Ramos (cell line): ENCODE data around the gene SLF2.

ENCODE experiments used
- in situ Hi-C: fragments of 300-500 bp; cut with MboI; formaldehyde crosslinking; loops from one replicate; pipeline ENCODE4 v1.14.3; 2022; ENCODE audit warnings: low sequenced_read_pairs; ENCODE audit not compliant: unreplicated experiment

The SLF2 gene

GRCh38 chr10:100939763-100940344 lies 27.1 kb downstream of the SLF2 start:
- in situ Hi-C loops, result no loop called here

DNA sequence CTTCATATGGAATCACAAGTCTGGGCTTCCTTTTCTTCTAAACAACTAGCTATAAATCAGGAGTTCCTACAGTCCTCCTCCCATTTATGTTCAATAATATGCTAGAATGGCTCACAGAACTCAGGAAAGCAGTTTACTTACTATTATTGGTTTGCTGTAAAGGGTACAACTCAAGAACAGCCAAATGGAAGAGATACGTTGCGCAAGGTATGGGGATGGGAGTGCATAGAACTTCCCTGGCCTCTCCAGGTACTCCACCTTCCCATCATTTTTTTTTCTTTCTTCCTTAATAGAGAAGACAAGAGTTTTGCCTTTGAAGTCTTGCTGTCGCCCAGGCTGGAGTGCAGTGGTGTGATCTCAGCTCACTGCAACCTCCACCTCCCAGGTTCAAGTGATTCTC lies 29.5 kb downstream of the SLF2 start:
- in situ Hi-C loops, result no loop called here

DNA sequence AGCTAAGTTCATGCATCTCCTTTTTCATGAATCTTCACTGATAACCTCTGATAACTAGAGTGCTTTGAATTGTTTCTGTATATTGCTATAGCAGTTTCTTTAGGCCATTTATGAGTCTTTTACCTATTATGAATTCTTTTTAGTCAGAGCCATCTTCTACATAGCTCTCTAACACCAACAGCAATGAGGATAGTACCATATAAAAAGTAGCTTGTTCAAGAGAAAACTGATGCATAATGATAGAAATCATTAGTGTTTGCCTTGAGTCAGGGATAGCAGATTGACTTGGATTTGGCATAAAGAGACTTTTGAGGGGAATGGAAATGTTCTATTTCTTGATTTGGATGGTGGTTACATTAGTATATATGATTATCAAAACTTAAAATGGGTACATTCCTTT lies 30.7 kb downstream of the SLF2 start:
- in situ Hi-C loops, result no loop called here

DNA sequence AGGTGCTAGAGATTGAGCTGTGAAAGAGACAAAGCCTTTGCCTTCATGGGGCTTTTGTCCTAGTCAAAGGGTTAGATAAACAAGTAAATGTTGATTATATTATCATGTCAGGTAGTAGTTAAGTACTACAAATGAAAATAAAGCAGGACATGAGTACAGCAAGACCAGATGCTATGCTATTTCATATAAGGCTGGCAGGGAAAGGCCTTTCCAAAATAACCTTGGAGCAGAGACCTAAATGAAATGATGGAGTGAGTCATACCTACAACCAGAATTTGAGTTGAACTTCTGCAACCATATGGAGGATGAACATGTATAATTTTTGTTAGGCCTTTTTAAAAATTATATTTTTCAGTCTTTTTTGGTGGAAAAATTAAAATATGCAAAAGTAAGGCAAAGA lies 33.0 kb downstream of the SLF2 start:
- in situ Hi-C loops, result no loop called here

GRCh38 chr10:100948916-100949315 lies 36.2 kb downstream of the SLF2 start:
- in situ Hi-C loops, result no loop called here

DNA sequence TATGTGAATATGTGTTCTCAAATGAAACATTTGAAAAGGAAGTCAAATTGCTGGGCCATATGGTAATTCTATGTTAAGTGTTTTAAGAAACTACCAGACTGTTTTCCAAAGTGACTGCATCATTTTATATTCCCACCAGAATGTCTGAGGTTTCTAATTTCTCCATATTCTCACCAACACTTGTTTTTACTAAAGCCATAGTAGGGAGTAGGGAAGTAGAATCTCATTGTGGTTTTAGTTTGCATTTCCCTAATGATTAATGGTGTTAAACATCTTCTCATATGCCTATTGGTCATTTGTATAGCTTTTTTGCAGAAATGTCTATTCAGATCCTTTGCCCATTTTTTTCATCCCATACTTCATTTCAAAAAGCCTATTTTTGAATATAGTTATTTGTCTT lies 47.5 kb downstream of the SLF2 start:
- in situ Hi-C loops, result no loop called here

GRCh38 chr10:100962351-100963080 lies 49.8 kb downstream of the SLF2 start:
- in situ Hi-C loops, result no loop called here

DNA sequence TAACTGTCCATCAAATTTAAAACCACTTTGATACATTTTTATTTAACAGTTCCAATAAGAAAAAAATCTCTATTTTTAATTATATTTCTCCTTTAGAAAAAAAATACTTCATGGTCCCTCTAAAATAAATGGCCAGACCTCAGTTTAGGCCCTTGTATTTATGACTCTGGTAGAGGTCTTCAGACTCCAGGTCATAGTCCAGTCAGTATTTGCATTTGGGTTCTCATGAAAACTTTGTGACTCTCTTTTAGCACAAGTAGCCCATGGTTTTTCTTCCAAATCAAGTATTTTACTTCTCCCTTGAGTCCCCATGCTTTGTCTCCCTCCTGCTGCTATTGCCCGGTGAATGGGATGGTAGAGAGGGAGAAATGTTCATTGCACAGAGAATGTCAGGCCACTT lies 51.1 kb downstream of the SLF2 start:
- in situ Hi-C loops, result no loop called here

GRCh38 chr10:100965820-100966219 lies 53.1 kb downstream of the SLF2 start:
- in situ Hi-C loops, result no loop called here

DNA sequence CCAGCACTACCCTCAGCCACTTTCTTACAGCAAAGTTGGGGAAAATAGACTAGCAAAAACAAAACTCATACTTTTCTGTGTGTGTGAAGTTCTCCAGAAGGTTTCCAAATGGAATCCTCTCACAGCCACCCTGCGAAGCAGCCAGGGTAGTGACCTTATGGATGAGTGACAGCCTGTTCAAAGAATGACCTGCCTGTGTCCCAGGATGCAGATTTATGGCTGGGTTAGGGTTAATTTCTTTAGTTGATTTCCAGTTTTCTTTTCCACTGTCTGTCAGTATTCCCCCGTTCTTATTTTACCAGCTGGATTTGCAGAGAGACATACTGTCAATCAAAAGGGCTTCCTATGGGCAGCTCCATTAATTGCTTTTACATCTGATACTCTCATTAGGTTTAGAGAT lies 54.1 kb downstream of the SLF2 start:
- in situ Hi-C loops, result no loop called here

- in situ Hi-C loops, result no loop called here
Observed at GRCh38 chr10:100967332-100967731, 54.6 kb downstream of the SLF2 start.

DNA sequence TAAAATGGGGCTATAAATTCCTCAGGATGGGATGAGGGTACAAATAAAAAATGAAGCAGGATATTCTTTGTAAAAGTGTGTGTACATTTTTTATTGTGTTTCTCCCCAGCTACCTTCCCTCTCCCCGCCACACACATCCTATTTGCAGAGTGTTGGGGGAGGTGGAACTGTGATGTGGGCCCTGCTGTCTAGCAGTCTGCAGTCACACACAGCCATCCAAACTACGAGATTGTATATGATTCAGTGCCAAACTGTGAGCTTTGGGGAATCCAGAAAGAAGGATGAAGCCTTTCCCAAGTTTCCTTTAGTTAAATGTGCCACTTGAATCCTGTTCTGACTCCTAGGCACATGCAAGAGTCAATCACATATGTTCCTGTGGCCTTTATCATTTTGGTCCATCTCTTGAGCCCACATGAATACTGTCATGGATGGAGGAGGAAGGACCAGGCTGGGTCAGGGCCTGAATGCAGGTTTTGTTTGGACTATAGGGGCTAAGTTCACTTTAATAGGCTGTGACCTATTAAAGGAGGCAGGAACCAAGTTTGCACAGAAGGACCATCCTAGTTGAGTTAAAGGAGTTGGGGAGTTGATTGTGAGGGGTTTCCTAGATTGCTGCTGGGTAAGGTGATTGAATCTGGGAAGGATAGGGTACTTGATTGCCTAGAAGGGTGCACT lies 55.4 kb downstream of the SLF2 start:
- in situ Hi-C loops, result no loop called here

DNA sequence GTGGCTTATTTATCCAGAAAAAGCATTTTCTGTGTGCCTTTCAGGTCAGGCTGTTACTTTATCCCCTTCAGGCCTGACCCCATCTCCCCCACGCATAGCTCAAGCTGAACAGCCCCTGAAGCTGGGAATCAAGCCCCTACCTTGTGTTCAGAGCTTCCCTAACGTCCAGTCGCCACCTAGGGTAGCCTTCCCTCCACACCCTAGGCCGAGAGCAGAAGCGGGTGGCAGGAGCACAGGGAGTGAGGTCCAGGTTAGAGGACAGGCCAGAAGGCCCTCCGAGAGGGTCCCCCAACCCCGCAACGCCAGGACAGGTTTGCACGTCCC lies 56.1 kb downstream of the SLF2 start:
- in situ Hi-C loops, result no loop called here

- in situ Hi-C loops, result no loop called here
Observed at GRCh38 chr10:100969187-100970075, 56.7 kb downstream of the SLF2 start, which contains the start of gene SEMA4G. SEMA4G (plus strand) TSS chr10:100969504; CDS start chr10:100972913, 3,409 bp downstream.

- in situ Hi-C loops, result no loop called here
Observed at GRCh38 chr10:100970076-100970913, 57.5 kb downstream of the SLF2 start.

DNA sequence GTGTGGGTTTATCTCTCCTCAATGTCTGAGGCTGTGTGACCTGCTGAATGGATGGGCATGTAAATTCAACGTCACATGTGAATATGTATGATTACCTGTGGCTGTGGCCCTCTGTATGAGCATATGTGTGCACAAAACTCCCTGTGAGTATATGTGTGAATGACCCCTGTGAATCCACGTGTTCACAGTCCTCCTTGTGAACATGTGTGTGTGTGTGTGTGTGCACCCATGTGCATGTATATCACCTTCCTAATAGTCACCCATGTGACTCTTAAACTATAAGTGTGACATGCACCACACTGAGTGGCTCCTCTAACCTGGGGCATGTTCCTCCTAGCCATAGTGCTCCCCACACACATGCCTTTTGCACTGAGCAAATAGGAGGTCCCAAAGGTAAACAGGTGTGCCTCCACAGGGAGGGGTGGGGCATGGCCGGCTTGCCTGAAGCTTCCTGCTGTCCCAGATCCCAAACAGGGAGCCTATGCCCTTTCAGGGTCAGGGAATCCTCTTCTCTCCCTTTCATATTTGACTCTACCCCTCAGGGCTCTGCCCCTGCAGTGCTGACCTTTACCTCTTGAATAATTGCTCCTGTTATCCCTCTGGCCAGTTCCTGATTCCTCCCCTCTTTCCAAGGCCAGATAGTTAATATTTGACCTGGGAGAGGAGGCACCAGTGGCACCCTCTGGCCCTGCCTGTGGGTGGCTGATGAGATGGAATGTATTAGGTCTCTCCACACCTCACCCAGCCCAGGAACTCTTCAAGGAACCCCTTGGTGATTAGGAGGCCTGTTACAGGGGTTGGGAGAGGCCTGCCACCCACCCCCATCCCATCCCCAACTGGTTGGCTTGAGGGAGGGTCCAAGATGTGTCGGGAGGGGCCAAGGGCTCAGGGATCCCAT lies 58.4 kb downstream of the SLF2 start:
- in situ Hi-C loops, result no loop called here

DNA sequence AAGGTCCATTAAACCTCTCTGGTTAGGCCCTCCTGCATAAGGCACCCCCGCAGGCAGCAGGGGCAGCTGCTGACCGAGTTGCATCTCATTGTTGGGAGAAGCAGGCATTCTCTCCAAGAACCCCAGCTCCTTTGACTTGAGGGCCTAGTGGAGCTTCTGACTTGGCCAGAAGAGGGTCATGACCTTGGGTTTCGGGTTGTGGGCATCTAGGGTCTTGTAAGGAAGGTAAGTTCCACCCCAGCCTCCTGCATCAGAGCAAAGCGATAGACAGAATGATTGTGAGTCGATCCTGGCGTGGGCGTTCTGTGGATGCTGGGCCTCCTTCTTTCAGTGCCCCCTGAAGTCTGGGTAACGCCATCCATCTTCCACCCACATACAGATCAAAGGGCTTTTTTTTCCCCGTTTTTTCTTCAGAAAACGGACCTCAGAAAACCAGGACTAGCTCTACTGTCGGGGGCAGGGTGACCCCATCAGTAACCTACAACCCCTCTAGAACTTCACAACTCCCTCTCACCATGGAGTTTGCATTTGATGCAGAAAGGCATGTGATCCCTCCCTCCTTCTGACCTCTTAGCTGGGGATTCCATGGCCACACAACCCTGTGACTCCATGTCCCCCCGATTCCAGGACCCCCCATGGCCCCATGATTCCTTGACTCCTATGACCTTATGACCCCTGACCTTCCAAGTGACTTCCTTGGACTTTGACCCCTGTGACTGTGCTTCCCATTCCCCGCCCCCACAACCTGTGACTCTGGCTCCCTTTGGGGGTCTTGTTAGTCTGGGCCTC lies 59.5 kb downstream of the SLF2 start:
- in situ Hi-C loops, result no loop called here

GRCh38 chr10:100972904-100973535 lies 60.3 kb downstream of the SLF2 start:
- in situ Hi-C loops, result no loop called here
